IMR-90 (cell line): ENCODE measurements around the gene PLN.

ENCODE experiments used
- BHLHE40 ChIP-seq: fragments of 150-350 bp; IDR thresholded peaks from 2 replicates; pipeline ENCODE4 v1.6.1; 2016; ENCODE audit warnings: mild to moderate bottlenecking, low read depth, low read length
- CEBPB ChIP-seq: IDR thresholded peaks from 2 replicates; pipeline ENCODE4 v1.6.1; 2012; ENCODE audit warnings: low read depth, low read length, improper control_type of control experiment
- CTCF ChIP-seq: conservative IDR thresholded peaks from 2 replicates; pipeline ENCODE4 v1.5.1; 2012; ENCODE audit warnings: mild to moderate bottlenecking, low read depth, low read length, improper control_type of control experiment
- ELK1 ChIP-seq: fragments of 150-350 bp; IDR thresholded peaks from 2 replicates; pipeline ENCODE4 v1.6.1; 2016; ENCODE audit warnings: low read depth, mild to moderate bottlenecking, low read length, moderate library complexity, borderline replicate concordance
- FOS ChIP-seq: fragments of 150-350 bp; IDR thresholded peaks from 2 replicates; pipeline ENCODE4 v1.6.1; 2016; ENCODE audit warnings: low read depth, low read length
- MAFK ChIP-seq: IDR thresholded peaks from 2 replicates; pipeline ENCODE4 v1.6.1; 2012; ENCODE audit warnings: low read depth, low read length, improper control_type of control experiment
- MAZ ChIP-seq: IDR thresholded peaks from 2 replicates; pipeline ENCODE4 v1.6.1; 2012; ENCODE audit warnings: low read depth, mild to moderate bottlenecking, low read length, improper control_type of control experiment, moderate library complexity, borderline replicate concordance
- POLR2A ChIP-seq: IDR thresholded peaks from 2 replicates; pipeline ENCODE4 v1.6.1; 2012; ENCODE audit warnings: mild to moderate bottlenecking, low read depth, low read length
- RAD21 ChIP-seq: IDR thresholded peaks from 2 replicates; pipeline ENCODE4 v1.6.1; 2012; ENCODE audit warnings: low read length, improper control_type of control experiment
- RFX5 ChIP-seq: IDR thresholded peaks from 2 replicates; pipeline ENCODE4 v1.8.0; 2012; ENCODE audit warnings: low read depth, mild to moderate bottlenecking, low read length, moderate library complexity
- SMC3 ChIP-seq: fragments of 150-350 bp; IDR thresholded peaks from 2 replicates; pipeline ENCODE4 v1.6.1; 2016; ENCODE audit warnings: low read depth, mild to moderate bottlenecking, antibody characterized with exemption, low read length, moderate library complexity

- no peak for TF ChIP-seq RAD21
- TF ChIP-seq MAZ, result no peak
- no peak for TF ChIP-seq RFX5
- no peak for TF ChIP-seq CTCF
- TF ChIP-seq FOS, result no peak
- no peak for TF ChIP-seq SMC3
- no peak for TF ChIP-seq ELK1
- TF ChIP-seq BHLHE40, result no peak
- no peak for TF ChIP-seq MAFK
- no peak for TF ChIP-seq POLR2A
- TF ChIP-seq CEBPB, result no peak
Measured at GRCh38 chr6:118558464-118559217, 10.5 kb downstream of the PLN start.
